ENCODE measurements around the gene SLC22A3.
"Not testable (repeated sequence)": the region's sequence is repeated elsewhere in the genome, so short reads cannot be mapped to it uniquely, and the experiment has no call there.

SLC22A3 gene

DNA sequence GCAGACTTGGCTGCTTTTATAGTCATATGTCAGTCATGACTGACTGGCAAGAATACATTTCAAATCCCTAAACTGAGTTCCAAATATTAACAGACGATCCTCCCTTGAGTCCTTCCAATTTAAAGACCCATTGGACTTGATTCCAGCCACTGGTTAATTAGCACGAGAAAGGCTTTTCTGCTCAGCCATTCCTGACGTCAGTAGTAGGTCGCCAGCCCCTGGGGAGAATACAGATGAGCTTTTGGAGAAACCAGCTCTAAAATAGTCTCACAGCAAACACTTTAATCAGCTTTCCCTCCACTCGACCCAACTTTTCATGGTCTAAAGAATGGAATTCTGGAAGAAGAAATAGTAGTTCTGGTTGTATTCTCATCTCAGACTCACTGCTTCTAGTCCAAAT lies 91.6 kb downstream of the SLC22A3 start:
- no peak overlapping the region for H3K4me3 ChIP-seq
- no peaks in the 10 kb centered on the region for H3K36me3 ChIP-seq (ENCODE audit: insufficient read depth, low read length)
- no peak overlapping the region for H3K9ac ChIP-seq (ENCODE audit: insufficient read length)
- DNase-seq (ENCODE audit: low read depth, low spot score), result no peak
- H3K9me3 ChIP-seq (ENCODE audit: low read depth, low read length), result no peaks in the 10 kb centered on the region
- H3K27ac ChIP-seq, result no peak overlapping the region
- TF ChIP-seq POLR2AphosphoS5 (IDR thresholded peaks at IDR 0.05; ENCODE audit: borderline replicate concordance, low read depth, low read length) (no peak), FOXP2 (optimal IDR thresholded peaks at IDR 0.05; ENCODE audit: control extremely low read depth, extremely low read length, insufficient read depth) (no peak), EZH2 (IDR thresholded peaks at IDR 0.05) (no peak)

DNA sequence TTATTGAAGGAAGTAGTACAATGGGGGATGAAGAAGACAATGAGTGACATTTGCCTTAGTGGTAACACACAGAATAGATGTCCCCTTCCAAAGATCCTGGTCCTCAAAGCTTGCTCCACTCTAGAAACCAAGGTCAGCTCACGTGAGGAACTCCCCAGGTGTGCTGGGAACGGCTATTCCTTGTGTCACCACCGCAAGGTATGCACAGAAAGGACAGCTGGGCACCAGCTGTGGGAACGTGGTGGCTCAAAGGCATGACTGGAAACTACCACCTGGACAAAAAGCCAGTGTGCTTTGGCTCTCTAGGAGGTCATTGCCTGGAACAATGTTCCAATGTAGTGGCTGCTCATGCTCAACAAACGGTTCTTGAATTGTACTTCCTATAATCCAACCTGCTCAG lies 94.0 kb downstream of the SLC22A3 start:
- no peaks in the 10 kb centered on the region for H3K9me3 ChIP-seq (ENCODE audit: low read depth, low read length)
- no peak for TF ChIP-seq POLR2AphosphoS5 (IDR thresholded peaks at IDR 0.05; ENCODE audit: borderline replicate concordance, low read depth, low read length)
- TF ChIP-seq EZH2 (IDR thresholded peaks at IDR 0.05), result no peak
- TF ChIP-seq FOXP2 (optimal IDR thresholded peaks at IDR 0.05; ENCODE audit: control extremely low read depth, extremely low read length, insufficient read depth), result no peak

DNA sequence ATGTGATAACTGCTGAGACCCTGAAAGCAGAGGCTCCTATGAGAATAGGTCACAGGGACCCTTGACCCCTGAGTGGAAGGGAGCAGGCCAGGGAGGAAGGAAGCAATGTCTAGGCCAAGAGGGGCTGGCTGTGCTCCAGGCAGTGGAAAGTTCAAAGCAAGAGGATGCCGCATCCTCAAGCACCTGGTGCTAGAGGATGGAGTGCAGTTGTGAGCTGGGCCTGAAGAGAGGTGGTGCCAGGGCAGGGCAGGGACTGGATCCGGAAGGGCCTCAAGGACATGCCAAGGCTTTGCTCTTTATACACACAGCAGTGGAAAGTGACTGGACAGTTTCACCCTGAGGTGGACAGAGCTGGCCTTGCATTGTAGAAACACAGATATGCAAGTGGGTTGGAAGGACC lies 97.0 kb downstream of the SLC22A3 start:
- Histone ChIP-seq H3K27ac (no peak overlapping the region), H3K9ac (ENCODE audit: insufficient read length) (no peak overlapping the region), H3K4me3 (no peak overlapping the region), H3K36me3 (ENCODE audit: insufficient read depth, low read length) (no peaks in the 10 kb centered on the region), H3K9me3 (ENCODE audit: low read depth, low read length) (no peaks in the 10 kb centered on the region)
- no peak for DNase-seq (ENCODE audit: low read depth, low spot score)
- TF ChIP-seq FOXP2 (optimal IDR thresholded peaks at IDR 0.05; ENCODE audit: control extremely low read depth, extremely low read length, insufficient read depth) (no peak), EZH2 (IDR thresholded peaks at IDR 0.05) (no peak), POLR2AphosphoS5 (IDR thresholded peaks at IDR 0.05; ENCODE audit: borderline replicate concordance, low read depth, low read length) (no peak)

More for the DNA sequence above, 94.0 kb downstream of the SLC22A3 start:
- Histone ChIP-seq H3K9ac (ENCODE audit: insufficient read length) (no peak overlapping the region), H3K4me3 (no peak overlapping the region), H3K36me3 (ENCODE audit: insufficient read depth, low read length) (no peaks in the 10 kb centered on the region), H3K27ac (no peak overlapping the region)
- no peak for DNase-seq (ENCODE audit: low read depth, low spot score)

DNA sequence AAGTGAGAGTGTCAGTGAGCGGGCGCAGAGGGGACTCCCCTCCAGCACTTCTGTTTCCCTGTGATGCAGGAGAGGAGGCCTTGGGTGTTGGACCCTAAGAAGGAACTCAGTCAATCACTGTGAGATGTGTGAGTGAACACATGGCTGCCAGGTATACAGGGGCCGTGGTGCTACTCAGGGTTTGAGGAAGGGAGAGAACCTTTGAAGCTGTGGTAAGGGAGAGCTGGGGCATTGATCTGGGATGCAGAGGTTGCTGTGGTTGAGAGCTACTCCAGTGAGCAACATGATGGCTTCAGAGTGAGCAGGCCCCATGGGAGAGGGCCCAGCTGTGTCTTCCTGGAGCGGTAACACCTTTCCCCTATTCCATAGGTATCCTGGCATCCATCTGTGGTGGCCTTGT lies 99.2 kb downstream of the SLC22A3 start:
- Histone ChIP-seq H3K9me3 (ENCODE audit: low read depth, low read length) (no peaks in the 10 kb centered on the region), H3K9ac (ENCODE audit: insufficient read length) (no peak overlapping the region), H3K27ac (no peak overlapping the region), H3K36me3 (ENCODE audit: insufficient read depth, low read length) (no peaks in the 10 kb centered on the region), H3K4me3 (no peak overlapping the region)
- no peak for DNase-seq (ENCODE audit: low read depth, low spot score)
- TF ChIP-seq POLR2AphosphoS5 (IDR thresholded peaks at IDR 0.05; ENCODE audit: borderline replicate concordance, low read depth, low read length) (no peak), EZH2 (IDR thresholded peaks at IDR 0.05) (no peak), FOXP2 (optimal IDR thresholded peaks at IDR 0.05; ENCODE audit: control extremely low read depth, extremely low read length, insufficient read depth) (no peak)

DNA sequence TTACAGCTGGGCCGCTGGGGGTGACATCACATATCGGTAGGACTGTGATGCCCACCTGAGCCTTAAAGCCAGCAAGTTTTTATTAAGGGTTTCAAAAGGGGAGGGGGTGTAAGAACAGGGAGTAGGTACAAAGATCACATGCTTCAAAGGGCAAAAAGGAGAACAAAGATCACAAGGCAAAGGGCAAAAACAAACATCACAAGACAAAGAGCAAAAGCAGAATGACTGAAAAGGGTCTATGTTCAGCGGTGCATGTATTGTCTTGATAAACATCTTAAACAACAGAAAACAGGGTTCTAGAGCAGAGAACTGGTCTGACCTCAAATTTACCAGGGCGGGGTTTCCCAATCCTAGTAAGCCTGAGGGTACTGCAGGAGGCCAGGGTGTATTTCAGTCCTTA lies 101.6 kb downstream of the SLC22A3 start:
- not testable (repeated sequence) for H3K9me3 ChIP-seq (ENCODE audit: low read depth, low read length); H3K27ac ChIP-seq; H3K4me3 ChIP-seq; H3K36me3 ChIP-seq (ENCODE audit: insufficient read depth, low read length); DNase-seq (ENCODE audit: low read depth, low spot score); H3K9ac ChIP-seq (ENCODE audit: insufficient read length)

DNA sequence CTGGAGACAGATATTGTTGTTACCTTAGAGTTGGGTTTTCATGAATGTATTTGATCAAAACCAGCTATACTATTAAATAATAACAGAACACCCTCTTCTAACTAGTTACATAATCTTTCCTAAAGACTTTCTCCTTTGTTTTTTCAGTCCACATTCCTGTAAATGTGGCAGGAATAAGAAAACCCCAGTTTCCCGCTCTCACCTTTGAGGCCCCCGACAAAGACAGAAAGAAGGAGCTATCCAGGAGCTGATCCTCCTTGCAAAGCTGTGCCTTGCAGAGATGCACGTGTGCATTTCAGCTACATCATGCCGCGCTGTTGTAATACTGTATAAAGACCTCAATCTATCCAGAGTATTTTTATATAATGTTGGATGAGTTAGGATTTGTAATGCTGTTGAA lies 102.7 kb downstream of the SLC22A3 start:
- no peak for TF ChIP-seq FOXP2 (optimal IDR thresholded peaks at IDR 0.05; ENCODE audit: control extremely low read depth, extremely low read length, insufficient read depth)
- no peaks in the 10 kb centered on the region for H3K9me3 ChIP-seq (ENCODE audit: low read depth, low read length)
- H3K4me3 ChIP-seq, result no peak overlapping the region
- H3K9ac ChIP-seq (ENCODE audit: insufficient read length), result no peak overlapping the region
- no peak overlapping the region for H3K27ac ChIP-seq
- H3K36me3 ChIP-seq (ENCODE audit: insufficient read depth, low read length), result no peaks in the 10 kb centered on the region
- DNase-seq (ENCODE audit: low read depth, low spot score), result no peak

DNA sequence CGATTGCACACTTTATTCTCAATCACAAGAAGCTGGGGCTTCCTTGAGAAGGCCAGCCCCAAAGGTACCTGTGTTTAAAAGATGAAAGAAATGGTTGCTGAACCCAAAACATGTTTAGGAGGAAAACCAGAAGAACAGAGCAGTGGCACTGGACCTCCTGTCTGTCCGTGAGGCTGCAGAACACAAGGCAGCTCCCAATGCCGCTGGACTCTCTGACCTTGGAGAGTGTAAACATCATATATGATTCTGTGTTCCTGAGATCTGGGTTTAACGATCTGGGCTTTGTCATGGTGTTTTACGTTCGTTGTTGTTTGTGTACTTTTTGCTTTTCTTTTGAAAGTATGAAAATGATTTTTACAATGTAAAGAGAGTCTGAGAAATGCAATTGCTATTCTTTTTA lies 106.1 kb downstream of the SLC22A3 start:
- TF ChIP-seq FOXP2 (optimal IDR thresholded peaks at IDR 0.05; ENCODE audit: control extremely low read depth, extremely low read length, insufficient read depth), result no peak
- TF ChIP-seq POLR2AphosphoS5 (IDR thresholded peaks at IDR 0.05; ENCODE audit: borderline replicate concordance, low read depth, low read length), result no peak
- TF ChIP-seq EZH2 (IDR thresholded peaks at IDR 0.05), result no peak
- Histone ChIP-seq H3K4me3 (no peak overlapping the region), H3K9ac (ENCODE audit: insufficient read length) (no peak overlapping the region), H3K9me3 (ENCODE audit: low read depth, low read length) (no peaks in the 10 kb centered on the region), H3K36me3 (ENCODE audit: insufficient read depth, low read length) (no peaks in the 10 kb centered on the region), H3K27ac (no peak overlapping the region)
- no peak for DNase-seq (ENCODE audit: low read depth, low spot score)

DNA sequence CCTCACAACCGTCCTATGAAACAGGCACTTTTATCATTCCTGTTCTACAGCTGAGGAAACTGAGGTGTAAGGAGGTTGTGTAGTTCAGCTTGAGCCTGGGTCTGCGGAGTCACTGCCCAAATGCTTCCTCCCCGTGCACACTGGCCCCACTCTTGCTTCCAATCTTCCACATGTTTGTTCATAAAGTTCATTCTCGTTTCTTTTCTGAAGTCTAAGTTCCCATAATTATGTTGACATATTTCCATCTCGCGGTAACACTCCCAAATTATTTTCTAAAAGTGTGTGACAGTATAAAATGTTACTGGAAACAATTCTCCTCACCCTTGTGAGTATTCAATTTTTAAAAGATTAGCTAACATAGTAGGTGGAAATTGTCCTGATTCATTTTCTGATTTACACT lies 106.9 kb downstream of the SLC22A3 start:
- TF ChIP-seq EZH2 (IDR thresholded peaks at IDR 0.05), result no peak
- TF ChIP-seq FOXP2 (optimal IDR thresholded peaks at IDR 0.05; ENCODE audit: control extremely low read depth, extremely low read length, insufficient read depth), result no peak
- no peak for TF ChIP-seq POLR2AphosphoS5 (IDR thresholded peaks at IDR 0.05; ENCODE audit: borderline replicate concordance, low read depth, low read length)
- Histone ChIP-seq H3K36me3 (ENCODE audit: insufficient read depth, low read length) (no peaks in the 10 kb centered on the region), H3K4me3 (no peak overlapping the region), H3K9ac (ENCODE audit: insufficient read length) (no peak overlapping the region), H3K27ac (no peak overlapping the region), H3K9me3 (ENCODE audit: low read depth, low read length) (no peaks in the 10 kb centered on the region)
- DNase-seq (ENCODE audit: low read depth, low spot score), result no peak

DNA sequence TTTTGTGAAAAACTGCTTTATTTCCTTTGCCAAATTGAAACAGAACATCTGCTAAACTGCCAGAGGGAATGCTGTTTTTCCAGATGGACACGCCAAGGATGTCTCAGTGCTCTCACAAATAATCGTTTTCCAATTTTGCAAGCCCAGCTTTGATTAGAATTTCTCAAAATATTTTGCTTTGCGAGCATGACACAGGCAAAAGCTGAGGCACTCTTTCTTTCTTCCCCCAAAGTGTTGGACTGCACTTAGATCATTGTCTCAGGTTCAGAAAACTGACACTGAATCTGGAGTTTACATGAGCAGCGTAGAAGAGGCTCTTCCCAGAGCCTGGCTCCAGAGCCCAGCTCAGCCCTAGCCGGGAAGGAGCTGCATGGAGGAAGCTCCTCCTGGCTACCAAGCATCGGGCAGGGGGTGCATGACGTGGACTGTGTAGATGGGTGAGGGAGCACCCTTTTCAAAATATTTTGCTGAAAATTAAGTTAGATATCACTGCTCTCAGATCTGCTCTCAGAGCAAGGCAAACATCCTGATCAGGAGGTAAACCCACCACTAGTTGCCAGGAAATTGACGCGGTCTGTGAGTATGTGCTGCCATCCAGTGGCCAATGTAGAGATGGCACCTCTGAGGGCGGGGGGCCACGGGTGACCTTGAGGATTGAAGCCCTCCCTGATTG lies 107.5 kb downstream of the SLC22A3 start:
- Histone ChIP-seq H3K27ac (no peak overlapping the region), H3K36me3 (ENCODE audit: insufficient read depth, low read length) (no peaks in the 10 kb centered on the region), H3K4me3 (no peak overlapping the region), H3K9ac (ENCODE audit: insufficient read length) (no peak overlapping the region), H3K9me3 (ENCODE audit: low read depth, low read length) (no peaks in the 10 kb centered on the region)
- TF ChIP-seq FOXP2 (optimal IDR thresholded peaks at IDR 0.05; ENCODE audit: control extremely low read depth, extremely low read length, insufficient read depth) (no peak), POLR2AphosphoS5 (IDR thresholded peaks at IDR 0.05; ENCODE audit: borderline replicate concordance, low read depth, low read length) (no peak), EZH2 (IDR thresholded peaks at IDR 0.05) (no peak)
- DNase-seq (ENCODE audit: low read depth, low spot score), result peak; percentile 10

All from SK-N-MC (cell line).